Glomerular visceral epithelial cell (primary cell): ENCODE measurements around the gene TPCN2.

Experiments
- DNase-seq: peaks from one replicate; pipeline ENCODE4 v3.0.0-alpha.2; 2016; ENCODE audit errors: extremely low spot score

The TPCN2 gene

DNA sequence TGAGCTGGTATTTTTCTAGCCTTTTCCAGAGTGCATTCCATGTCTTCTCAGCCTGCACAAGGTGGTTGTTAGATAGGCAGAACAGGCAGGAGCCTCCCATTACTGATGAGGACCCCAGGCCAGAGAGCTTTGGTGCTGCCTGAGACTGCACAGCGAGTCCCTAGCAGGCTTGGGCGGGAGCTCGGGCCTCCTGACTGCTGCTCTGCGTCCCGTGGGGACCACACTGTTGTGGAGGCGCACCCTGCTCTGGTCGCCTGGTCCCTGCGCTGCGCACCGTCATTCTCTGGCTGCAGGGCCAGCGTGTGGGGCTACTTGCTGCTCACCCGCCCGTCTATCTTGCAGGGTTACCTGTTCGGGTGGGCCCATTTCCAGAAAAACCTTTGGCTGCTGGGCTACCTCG lies 8.5 kb downstream of the TPCN2 start:
- DNase-seq: no peak

DNA sequence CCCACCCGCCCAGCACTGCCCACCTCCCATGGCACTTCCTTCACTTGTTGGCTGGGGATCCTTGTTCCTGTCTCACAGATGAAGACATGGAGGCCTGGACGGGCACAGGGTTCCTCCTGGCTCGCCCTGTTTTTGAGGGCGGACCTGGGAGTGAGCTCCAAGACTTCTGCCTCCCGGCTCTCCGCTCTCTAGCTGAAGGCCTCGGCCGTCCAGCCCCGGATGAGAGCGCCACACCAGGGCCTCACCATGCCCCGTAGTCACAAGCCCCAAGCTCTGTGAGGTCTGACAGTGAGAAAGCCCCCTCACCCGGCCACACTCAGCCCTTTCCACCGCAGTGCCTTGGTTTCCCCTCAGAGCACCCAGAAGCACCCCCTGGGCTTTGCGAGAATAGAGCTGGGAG lies 9.1 kb downstream of the TPCN2 start:
- no peak for DNase-seq

DNA sequence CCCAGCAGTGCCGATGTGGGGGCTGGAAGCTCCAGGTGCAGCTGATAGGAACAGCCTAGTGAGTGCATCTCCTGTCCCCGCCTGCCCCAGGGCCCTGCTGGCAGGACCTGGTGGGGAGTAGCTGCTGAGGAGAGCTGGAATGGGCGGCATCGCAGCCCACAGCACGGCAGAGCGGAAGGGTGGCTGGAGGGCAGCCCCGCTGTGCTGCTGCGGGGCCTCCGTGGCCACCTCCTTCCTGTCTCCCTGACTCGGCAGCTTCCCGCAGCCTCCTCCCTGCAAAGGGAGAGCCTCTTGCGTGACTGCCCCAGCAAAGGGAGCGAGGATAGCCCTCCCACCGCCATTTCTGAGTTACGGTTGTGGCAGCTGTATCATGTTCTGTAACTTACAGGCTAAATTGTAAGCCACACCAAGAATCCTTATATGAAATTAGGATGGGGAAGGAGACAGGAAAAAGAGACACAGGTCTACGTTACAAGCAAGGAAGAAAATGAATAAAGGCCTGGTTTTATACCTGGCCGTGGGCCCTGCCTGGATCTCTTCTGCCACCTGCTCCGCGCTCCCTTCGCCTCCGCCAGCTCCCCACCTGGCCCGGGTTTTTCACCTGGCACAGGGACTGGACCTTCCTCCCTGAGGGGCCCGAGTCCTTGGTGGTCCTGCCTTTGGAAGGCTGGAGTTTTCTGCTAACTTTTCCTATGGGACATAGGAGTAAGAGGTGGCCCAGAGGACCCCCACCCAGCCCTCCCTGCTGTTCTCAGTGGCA lies 10.0 kb downstream of the TPCN2 start:
- DNase-seq: no peak

DNA sequence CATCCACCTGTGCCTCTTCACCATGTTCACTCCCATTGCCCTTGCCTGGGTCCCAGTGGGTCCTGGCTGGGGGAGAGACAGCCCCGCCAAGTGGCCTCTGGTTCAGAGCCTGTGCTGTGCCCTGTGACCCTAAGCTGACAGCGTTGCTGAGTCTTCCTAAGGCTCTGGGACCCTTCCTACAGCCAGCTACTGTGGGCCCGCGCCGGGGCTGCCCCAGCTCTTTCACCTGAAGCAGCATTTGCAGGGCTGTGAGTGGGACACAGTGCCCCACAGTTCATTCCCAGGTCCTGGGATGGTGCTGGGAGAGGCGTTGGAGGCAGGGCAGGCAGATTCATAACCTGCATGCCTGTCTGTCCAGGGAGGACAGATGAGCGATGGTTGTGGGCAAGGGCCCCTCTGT lies 10.7 kb downstream of the TPCN2 start:
- no peak for DNase-seq

DNA sequence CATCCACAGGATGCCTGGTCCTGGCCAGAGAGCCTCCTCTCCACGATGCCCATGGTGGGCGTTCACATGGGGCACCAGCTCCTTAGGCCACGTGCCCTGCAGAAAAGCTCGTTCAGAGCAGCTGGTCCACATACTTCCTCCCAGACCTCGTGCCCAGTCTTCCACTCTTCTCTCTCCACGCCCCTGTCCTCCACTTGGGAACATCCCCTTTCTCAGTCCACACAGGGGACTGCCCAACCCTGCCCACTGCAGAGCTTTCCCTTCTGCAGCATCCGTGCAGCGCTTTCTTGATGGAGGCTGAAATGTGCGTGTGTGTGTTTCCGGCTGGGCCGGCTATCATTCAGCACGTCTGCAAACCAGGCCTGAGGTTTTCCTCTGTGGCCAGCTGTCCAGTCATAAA lies 11.3 kb downstream of the TPCN2 start:
- DNase-seq: no peak

DNA sequence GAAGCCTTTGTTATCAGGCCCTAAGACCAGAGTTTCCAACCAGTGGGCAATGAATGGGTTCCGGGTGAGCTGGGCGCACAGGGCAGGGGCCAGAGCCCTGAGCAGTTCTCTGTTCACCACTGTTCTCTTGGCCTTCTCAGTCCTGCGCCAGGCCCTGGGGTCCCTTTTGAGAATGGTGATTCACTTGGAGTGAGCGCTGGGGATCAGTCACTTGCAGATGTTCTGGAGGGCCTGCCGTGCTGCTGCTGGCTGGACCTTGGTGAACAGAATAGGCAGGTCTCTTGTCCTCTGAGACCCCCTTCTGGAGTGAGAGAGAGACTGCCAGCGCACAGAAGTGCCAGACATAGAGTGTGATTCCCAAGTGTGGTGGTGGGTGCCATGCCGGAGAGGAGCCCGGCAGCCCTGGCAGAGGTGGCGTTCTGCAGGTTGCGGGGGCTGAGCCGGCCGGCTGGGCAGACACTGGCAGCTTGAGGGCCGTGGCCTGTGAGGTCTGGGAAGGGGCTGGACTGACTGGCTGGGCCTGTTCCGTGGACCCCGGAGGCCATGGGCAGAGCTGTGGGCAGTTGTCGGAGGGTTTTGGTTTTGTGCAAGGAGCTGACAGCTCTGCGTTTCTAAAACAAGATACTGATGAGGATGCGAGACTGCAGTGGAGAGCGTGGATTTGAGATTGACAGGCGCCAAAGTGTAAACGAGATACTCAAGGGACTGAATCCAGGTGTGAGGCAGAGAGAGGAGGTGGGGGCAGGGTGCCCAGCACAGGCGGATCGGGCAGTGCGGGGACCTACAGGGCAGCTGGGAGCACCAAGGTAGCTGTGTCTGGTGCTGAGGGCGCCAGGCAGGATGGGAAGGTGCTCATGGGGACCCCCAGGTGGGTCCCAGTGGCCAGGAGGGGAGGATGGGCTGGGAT lies 12.3 kb downstream of the TPCN2 start:
- DNase-seq: no peak

DNA sequence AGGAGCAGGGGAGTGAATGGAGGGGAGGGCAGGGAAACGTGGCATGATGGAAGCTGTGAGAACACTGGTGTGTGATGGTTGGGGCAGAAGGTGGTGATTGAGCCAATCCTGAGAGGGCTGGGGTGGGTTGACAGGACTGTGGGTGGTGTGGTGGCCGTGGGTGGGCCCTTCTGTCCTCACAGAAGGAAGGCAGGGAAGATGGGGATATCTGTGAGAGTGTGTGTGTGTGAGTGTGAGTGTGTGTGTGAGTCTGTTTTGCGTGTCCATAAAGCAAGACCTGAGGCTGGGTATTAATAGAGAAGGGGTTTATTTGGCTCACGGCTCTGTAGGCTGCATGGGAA lies 13.0 kb downstream of the TPCN2 start:
- DNase-seq: no peak

DNA sequence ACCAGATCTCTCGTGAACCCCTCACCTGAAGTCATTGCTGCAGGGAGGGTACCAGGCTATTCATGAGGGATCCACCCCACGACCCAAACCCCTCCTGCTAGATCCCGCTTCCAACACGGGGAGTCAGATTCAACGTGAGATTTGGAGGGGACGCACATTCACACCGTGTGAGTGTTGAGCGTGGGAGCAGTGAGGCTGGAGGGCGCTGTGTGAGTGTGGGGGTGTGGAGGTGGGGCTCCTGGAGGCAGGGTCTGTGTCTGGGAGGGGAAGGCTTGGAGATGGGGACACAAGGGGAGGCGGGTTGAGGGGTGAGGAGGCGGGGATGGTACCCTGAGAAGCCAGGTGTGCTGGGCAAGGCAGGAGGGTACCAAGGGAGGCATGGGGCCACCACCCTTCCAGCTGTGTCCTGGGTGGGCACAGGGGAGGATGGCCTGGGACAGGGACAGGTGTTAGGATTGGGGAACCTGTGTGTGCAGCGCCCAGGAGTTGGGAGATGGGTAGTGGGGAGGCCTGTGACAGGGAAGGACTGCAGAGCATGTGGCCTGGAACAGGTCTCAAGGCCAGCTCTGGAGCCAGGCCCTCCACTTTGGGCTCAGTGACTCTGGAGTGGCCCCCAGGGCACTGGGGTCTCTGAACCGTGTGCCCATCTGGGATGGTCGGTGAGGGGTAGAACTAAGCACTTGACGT lies 13.6 kb downstream of the TPCN2 start:
- no peak for DNase-seq

DNA sequence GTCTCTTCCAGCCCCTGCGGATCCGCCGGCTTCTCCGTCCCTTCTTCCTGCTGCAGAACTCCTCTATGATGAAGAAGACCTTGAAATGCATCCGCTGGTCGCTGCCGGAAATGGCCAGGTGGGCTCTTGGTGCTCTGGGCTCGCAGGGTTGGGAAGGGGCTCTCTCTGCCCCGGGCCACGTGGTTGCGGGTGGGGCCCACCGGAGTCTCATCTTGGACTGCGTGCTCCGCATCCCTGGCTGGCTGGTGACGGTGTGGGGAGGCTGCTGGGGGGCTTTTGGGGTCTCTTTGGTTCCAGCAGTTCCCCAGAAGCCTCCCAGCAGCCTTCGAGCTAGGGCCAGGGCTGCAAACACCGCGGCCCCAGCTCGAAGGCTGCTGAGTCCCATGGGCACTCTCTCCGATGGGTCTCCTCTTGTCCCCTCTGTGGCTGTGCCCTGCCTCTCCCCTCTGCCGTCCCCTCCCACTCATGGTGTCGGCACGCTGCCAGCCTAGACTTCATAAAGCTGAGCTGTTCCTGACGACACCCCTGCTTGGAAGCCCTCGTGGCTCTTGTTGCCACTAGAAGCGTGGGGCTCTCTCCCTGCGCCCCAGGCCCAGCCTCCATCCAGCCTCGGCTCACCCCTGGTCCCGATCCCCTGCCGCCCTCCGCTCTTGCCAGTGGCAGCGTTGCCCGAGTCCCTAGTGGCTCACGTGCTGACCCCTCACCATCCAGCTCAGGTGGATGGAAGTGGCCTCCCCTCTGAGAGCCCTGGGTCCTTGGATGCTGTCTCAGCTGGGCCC lies 14.3 kb downstream of the TPCN2 start:
- DNase-seq: no peak

DNA sequence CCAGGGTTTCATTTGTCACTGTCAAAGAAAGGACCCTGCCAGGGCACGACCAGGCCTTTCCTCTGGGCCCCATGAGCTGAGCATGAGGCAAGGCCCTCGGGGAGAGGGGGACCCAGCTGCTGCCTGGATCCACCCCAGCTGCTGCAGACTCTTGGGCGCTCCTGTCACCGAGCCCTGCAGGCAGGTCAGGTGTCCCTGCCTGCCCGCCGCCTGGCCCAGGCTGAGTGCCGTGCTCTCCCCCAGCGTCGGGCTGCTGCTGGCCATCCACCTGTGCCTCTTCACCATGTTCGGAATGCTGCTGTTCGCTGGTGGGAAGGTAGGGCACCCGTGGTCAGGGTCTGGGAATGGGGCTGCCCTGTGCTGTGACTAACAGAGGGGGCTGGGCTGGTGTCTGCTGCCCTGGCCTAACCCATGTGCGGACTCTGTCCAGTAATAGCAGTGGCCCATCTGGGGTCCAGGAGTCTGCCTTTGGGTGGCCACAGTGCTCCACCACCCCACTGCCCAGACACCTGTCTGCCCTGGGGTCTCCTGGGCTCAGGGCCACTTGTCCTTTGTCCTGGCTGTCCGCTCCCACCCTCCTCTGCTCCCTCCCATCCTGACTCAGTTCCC lies 15.0 kb downstream of the TPCN2 start:
- DNase-seq: no peak

DNA sequence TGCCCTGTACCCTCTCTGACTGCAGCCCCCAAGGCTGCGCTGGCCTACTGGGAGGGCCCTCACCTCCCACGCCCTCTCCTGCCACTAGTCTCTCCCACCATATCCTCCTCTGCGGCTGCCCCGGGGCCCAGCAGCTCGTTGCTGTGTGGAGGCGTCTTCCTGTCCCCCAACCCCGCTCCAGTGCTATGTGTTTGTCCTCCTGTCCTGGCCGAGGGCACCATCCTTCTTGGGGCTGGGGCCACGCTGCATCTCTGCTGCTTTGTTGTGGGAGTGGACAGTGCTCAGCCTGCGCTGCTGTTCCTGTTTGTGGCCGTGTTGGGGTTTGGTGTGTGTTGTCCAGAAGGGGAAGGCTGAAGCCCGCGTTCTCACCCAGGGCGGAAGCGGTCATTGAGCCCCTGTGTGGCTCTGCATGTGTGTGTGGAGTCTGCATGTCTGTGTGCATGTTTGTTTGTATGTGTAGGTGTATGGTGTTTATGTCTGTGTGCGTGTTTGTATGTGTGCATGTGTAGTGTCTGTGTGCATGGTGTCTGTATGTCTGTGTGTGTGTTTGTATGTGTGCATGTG lies 15.7 kb downstream of the TPCN2 start:
- DNase-seq: no peak

DNA sequence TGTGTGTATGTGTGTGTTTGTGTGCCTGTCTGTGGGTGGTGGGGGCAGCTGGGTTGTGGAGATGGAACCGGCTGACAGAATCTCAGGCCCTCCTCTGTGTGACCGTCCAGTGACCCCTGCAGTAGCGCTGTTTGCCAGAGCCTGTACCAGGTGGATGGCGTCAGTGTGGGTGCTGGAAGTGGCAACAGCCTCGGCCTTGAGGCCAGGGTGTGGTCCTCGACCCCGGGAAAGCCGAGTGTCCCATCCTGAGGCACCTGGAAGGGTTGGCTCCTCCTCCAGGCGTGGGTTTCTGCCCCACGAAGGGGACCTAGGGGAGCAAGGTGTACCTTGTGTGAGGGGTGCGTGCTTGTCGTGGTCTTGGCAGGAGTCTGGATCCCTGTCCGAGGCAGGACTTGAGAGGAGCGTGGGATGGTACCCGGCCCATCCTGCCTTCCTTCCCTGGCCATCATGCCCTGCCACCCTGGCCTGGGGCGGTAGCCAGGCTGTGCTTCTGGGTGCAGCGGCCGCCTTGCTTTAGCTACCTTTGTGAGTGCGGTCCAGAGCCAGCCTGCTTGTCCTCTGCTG lies 16.5 kb downstream of the TPCN2 start:
- DNase-seq: no peak

DNA sequence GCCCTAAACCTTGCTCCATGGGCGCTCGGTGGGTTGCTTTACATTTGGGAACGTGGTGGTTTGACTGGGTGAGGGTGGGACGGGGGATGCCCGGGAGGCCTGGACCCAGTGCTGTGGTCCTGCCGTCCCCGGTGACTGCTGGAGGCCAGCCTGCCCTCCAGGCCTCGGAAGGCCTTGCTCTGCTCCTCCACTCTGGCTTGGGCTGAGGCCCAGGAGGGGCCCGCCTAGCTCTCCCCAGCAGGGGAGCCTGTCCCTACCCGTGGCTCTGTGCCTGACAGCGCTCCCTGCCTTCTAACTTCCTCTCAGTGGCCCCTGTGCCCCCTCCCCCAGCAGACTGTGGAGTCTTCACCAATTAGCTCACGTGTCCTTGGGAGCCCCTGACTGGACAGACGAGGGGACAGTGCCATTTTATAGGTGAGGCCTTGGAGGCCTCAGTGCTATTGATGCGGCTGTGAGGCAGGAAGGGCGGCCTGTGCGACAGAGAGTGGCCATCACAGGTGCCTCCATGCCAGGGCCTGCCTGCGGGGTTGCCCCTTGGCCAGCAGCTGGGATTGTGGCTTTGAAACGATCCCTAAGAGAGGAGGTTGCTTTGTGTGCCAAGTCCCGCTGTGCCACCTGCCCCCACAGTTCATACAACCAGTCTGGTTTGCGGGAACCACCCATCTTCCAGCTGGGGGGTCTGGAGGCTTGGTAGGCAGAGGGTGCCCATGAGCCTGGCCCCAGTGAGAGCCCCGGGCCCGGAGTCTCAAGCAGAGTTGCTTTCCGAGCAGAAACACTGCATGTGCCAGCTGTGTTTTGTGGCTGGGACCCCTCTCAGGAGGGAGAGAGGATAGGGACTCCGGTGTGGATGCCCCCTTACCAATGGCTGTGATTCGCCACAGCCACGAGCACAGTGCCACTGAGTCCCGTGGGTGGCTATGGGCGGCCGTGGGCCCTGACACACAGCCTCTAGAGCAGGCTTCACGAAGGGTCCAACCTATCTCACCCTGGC lies 17.7 kb downstream of the TPCN2 start:
- DNase-seq: no peak

DNA sequence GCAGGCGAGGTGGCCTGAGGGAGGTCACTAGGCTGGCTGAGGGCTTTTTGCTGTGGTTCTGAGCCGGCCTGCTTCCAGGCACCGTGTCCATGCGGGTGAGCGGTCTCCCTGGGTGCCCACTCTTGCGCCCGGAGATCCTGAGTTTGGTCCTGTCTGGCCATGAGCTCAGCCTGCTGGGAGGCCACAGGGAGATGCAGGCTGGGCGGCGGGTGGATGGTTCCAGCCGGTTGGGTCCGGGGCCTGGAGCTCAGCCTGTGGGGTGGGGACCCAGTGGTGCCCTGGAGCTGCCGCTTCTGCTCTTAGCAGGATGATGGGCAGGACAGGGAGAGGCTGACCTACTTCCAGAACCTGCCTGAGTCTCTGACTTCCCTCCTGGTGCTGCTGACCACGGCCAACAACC lies 18.5 kb downstream of the TPCN2 start:
- no peak for DNase-seq

DNA sequence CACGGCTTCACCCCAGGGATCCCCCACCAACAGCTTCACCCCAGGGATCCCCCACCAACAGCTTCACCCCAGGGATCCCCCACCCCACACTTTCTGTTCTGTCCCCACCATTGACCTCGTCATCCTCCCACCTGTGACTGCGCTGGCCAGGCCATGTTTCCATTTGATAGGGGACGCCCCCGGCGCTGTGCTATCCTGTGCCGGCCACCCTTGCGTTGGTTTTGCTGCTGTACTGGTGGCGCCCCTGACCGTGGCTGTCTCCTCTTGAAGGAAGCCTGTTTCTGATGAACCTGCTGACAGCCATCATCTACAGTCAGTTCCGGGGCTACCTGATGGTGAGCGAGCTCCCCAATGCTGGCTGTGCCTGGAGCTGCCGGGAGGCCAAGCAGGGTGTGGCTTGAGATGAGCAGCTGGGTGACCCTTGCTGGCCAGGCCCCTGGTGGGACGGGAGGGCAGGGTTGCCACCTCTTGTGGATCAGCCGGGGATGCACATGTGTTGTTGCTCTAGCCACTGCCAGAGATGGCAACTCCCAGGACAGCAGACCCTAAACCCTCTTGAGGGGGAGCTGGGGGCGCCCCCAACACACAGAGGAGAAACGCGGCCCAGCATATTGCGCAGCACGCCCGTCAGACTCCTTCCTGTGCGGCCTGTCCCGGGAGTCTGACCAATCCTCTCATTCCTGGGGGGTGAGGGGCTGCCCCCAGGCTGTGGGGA lies 22.5 kb downstream of the TPCN2 start:
- no peak for DNase-seq

DNA sequence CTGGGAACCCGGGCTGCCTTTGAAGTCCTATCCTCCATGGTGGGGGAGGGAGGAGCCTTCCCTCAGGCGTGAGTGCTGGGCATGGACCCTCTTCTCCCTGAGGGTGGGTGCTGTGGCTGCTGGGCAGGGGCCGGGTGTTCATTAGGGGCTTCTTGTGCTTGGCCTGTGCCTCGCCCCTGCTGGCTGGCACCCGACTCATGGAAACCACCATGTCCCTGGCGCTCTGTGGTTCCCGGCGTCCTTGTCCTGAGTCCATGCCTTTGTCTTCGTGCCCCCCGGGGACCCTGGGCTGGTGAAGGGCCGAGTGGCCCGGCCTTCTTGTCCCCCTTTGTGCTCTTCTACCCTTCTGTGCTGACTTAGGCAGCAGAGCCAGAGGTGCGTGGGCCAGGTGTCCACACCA lies 23.2 kb downstream of the TPCN2 start:
- no peak for DNase-seq

DNA sequence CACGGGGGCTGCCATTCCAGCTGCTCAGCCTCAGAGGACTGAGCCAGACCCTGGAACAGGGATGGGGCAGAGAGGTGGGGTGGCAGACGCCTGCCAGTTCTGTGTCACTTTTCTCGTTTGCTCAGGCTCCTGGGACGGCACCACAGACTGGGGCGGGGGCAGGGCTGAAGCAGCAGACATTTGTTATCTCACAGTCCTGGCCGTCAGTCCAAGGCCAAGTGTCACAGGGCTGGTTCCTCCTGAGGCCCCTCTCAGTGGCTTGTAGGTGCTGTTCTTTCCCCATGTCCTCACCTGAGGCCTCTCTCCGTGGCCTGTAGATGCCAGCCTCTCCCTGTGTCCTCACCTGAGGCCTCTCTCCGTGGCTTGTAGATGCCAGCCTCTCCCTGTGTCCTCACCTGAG lies 24.7 kb downstream of the TPCN2 start:
- DNase-seq: no peak

DNA sequence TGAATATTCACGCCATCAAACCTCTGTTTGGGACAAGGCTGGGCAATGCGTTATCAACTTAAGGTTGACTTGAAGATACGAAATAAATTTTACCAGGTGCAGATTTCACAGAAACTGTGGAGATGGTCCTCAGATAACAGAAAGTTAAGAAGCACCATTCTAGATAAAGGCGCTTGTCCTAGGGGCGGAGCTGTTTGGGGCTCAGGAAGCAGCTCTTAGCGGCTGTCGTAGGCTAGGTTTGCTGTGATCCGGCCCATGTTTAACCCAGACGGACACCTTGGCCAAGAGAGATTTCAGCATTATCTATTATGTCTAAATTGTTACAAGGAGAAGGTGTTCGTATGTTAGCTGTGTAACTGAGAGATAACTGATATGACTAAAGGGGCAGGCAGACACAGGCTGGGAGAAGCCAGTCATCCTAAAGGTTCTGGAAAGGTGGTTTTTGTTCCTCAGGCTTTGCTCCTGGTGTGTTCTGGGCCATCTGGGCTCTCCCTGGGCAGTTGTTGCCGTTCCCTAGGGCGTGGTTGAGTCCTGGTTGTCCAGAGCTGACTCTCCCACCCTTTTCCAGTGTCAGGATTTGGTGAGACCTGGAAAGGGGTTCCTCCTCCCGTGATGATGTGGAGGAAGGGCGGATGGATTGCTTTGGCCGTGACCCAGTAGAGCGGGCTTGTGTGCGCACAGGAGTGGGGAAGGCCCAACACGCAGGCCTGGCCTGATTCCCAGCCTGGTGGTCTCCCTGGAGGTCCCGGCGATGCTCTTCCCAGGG lies 25.8 kb downstream of the TPCN2 start:
- no peak for DNase-seq
